Measurements from ENCODE around the gene DEF6.

DEF6 gene

GRCh38 chr6:35351422-35351821, 53.8 kb downstream of the DEF6 start:
- no peak for DNase-seq

DNA sequence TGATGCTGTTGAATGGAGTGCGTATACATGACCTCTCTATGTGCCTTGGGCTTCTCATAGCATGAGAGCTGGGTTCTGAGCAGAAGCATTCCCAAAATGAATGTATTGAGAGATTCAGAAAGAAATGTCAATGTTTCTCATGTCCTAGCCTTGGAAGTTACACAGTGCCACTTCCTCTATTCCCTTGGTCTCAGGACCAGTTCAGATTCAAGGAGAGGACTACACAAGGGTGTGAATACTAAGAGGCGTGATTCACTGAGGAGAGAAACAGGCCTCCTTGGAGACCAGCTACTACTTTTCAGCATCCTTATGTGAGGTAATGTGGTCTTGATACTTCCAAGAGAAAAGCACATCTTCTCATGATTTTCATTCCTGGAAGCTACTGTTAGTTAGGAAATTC, 55.1 kb downstream of the DEF6 start:
- no peak for DNase-seq

GRCh38 chr6:35354361-35355135, 56.9 kb downstream of the DEF6 start:
- DNase-seq = no peak

- DNase-seq = no peak
Measured at GRCh38 chr6:35356391-35356790, 58.8 kb downstream of the DEF6 start.

DNA sequence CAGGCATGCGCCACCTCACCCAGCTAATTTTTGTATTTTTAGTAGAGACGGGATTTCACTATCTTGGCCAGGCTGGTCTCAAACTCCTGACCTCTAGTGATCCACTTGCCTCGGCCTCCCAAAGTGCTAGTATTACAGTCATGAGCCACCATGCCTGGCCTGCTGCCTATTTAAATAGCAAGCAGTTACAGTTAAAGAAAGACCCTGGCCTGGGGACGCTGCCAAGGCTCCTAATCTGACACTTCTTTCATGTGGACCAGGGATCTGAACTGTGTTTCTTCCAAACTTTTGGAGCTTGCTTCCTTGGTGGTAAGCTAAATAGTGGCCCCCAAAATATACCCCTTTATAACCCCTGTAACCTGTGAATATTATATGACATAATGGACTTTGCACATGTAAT, 60.1 kb downstream of the DEF6 start:
- no peak for DNase-seq

DNA sequence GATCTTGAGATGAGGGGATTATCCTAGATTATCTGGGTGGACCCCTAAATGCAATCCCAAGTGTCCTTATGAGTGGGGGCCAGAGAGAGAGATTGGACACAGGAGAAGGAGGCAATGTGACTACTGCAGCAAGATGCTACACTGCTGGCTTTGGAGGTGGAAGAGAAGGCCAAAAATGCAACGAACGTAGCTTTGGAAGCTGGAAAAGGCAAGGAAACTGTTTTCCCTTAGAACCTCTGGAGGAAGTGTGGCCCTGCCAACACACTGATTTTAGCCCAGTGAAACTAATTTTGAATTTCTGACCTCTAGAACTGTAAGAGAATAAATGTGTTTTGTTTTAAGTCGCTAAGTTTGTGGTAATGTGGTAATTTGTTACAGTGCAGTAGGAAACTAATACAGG, 60.5 kb downstream of the DEF6 start:
- DNase-seq = no peak

GRCh38 chr6:35359346-35359743, 61.7 kb downstream of the DEF6 start:
- DNase-seq = peak in 1 of 4 experiments; percentile 24

- peak in 2 of 4 experiments; percentile 27 to 48 for DNase-seq
Measured at GRCh38 chr6:35359744-35360348, 62.2 kb downstream of the DEF6 start.

- peak; percentile 75 to 83 (median 82) for DNase-seq
Measured at GRCh38 chr6:35360349-35361138, 62.9 kb downstream of the DEF6 start.

DNA sequence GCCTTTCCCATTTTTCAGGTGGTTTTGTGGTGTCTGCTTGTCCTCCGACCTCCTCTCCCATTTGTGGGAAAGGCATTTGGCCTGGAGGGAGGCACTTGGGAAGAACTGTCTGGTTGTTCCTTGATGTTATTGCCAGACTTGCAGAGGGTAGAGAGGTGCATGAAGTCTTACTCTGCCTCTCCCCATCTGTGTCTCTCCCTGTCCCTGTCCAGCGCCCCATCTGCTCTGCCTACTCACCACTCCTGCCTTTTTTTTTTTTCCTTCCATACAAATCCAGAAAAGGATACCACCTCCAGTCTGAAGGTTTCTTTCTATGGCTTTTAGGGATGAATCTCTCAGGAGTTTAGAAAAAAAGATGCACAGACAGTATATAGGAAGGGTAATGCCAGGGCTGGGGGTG, 64.6 kb downstream of the DEF6 start:
- no peak for DNase-seq

- peak; percentile 92 to 98 (median 94) for DNase-seq
Measured at GRCh38 chr6:35363293-35363750, 65.7 kb downstream of the DEF6 start.

GRCh38 chr6:35365594-35366203, 68.1 kb downstream of the DEF6 start:
- peak; percentile 35 to 62 (median 53) for DNase-seq

DNA sequence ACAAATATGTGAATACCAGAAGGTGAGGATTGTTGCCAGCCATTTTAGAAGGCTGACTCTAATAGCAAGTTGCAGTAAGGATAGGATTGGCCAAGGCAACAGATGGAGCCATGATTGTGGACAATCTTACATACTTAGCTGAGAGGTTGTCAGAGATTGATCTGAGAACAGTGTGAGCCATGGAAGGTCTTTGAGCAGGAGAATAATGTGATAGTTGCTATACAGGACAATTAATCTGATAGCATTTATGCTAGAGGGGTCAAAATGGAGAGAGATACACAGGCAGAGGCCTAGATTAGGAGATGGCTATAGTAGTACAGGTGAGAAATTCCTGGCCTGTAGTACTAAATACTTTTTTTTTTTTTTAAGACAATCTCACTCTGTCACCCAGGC, 68.6 kb downstream of the DEF6 start:
- no peak for DNase-seq

DNA sequence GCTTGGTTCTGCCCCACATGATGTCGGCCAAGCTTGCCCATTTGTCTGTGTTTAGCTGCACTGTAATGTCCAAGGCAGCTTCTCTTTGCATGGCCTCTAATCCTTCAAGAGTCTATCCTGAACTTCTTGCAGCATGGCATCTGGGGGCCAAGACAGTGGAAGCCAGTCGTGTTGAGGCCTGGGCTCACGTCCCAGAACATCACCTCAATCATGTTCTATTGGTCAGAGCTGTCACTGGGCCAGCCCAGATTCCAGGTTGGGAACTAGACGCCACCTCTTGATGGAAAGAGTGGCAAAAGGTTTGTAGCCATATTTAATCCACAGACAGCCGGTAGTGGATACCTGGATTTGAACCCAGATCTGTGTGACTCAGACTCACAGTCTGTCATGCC, 70.0 kb downstream of the DEF6 start:
- DNase-seq = no peak

DNA sequence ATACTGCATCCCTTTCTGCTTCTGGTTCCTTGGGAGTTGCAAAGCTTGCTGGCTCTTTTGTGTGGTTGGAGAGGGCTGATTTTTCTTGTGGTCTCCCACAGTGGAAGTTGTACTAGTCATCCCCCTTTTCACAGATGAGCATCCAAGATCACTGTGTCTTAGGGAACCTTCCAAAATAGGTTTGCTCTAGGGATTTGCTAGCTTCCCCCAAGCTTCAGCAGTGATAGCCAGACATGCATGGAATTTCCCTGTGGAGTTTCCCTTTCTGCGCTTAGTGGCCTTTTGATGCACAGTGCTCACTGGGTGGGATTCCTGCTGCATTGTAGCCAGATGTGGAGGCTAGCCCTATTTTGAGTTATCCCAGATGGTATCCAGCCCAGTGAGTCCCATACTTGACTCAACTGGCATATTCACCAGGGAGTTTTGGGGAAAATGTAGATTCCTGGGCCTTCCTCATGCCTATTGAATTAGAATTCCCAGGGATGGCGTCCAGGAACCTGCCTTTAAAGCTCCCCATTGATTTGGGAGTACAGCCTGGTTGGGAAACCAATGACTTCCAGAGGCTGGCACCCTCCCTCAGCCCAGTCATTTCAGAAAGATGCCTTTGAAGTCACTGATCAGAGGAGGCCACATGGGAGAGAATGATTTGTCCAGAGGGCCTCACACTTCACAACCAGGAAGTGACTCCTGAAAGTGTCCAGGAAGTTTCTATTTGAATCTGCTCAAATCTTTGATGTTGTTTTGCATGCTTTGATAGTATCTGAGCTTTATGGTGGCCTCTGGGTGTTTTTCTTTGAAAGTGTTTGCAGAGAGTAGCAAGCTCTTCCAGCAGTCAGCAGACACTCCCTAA, 70.6 kb downstream of the DEF6 start:
- DNase-seq = peak; percentile 48 to 73 (median 60)

GRCh38 chr6:35370124-35370741, 72.6 kb downstream of the DEF6 start:
- DNase-seq = peak; percentile 96 to 99 (median 97)

GRCh38 chr6:35370785-35371493, 73.3 kb downstream of the DEF6 start:
- peak; percentile 84 to 93 (median 90) for DNase-seq
